Mesendoderm (in vitro differentiated cells): ENCODE results near the gene TLE3.

Source experiments
- DNase-seq: peaks from one replicate; pipeline ENCODE4 v3.0.0; 2013
- H2AK5ac ChIP-seq: 2 replicates; pipeline ENCODE4 v1.6.1; 2013; ENCODE audit warnings: low read length, inconsistent platforms
- H2BK120ac ChIP-seq: 2 replicates; pipeline ENCODE4 v1.6.1; 2013; ENCODE audit warnings: low read depth, mild to moderate bottlenecking, low read length, moderate library complexity, mixed read lengths
- H2BK15ac ChIP-seq: replicated peaks from 2 replicates; pipeline ENCODE4 v1.6.1; 2013; ENCODE audit warnings: low read depth, mild to moderate bottlenecking, moderate library complexity
- H2BK5ac ChIP-seq: 2 replicates; pipeline ENCODE4 v1.6.1; 2013; ENCODE audit warnings: low read length, inconsistent platforms
- H3K18ac ChIP-seq: 2 replicates; pipeline ENCODE4 v1.6.1; 2013; ENCODE audit warnings: mild to moderate bottlenecking, low read length, mixed read lengths
- H3K23ac ChIP-seq: one replicate; pipeline ENCODE4 v1.6.1; 2013; ENCODE audit warnings: low read length
- H3K27ac ChIP-seq: 2 replicates; pipeline ENCODE4 v1.5.1; 2013; ENCODE audit warnings: low read depth, mild to moderate bottlenecking, inconsistent platforms, low read length, moderate library complexity
- H3K27me3 ChIP-seq: 2 replicates; pipeline ENCODE4 v1.6.1; 2013; ENCODE audit warnings: low read length, control low read depth, mild to moderate bottlenecking, inconsistent platforms; ENCODE audit not compliant: insufficient read depth, poor library complexity
- H3K36me3 ChIP-seq: 2 replicates; pipeline ENCODE4 v1.6.1; 2013; ENCODE audit warnings: low read length, inconsistent platforms; ENCODE audit not compliant: control insufficient read depth, insufficient read depth
- H3K4ac ChIP-seq: one replicate; pipeline ENCODE4 v1.6.1; 2013; ENCODE audit warnings: low read depth, mild to moderate bottlenecking, low read length, moderate library complexity
- H3K4me1 ChIP-seq: 2 replicates; pipeline ENCODE4 v1.6.1; 2013; ENCODE audit warnings: low read depth, low read length, inconsistent platforms; ENCODE audit not compliant: control insufficient read depth
- H3K4me2 ChIP-seq: 2 replicates; pipeline ENCODE4 v1.6.1; 2013; ENCODE audit warnings: low read length
- H3K4me3 ChIP-seq: 2 replicates; pipeline ENCODE4 v1.5.1; 2013; ENCODE audit warnings: mild to moderate bottlenecking, low read length
- H3K56ac ChIP-seq: one replicate; pipeline ENCODE4 v1.6.1; 2013; ENCODE audit warnings: low read length
- H3K79me1 ChIP-seq: 2 replicates; pipeline ENCODE4 v1.6.1; 2013; ENCODE audit warnings: low read length, inconsistent platforms
- H3K79me2 ChIP-seq: 2 replicates; pipeline ENCODE4 v1.6.1; 2013; ENCODE audit warnings: mild to moderate bottlenecking, low read length; ENCODE audit not compliant: control insufficient read depth, insufficient read depth
- H3K9ac ChIP-seq: 2 replicates; pipeline ENCODE4 v1.6.1; 2013; ENCODE audit warnings: low read length, inconsistent platforms
- H4K5ac ChIP-seq: one replicate; pipeline ENCODE4 v1.6.1; 2013; ENCODE audit warnings: low read length
- H4K8ac ChIP-seq: one replicate; pipeline ENCODE4 v1.6.1; 2013; ENCODE audit warnings: low read depth, mild to moderate bottlenecking, control low read depth, low read length, moderate library complexity
- WGBS: extraction: QIAGEN DNeasy Blood & Tissue Kit; methylation state at CpG from one replicate; pipeline ENCODE4 v1.1.7; 2013; ENCODE audit warnings: low lambda C conversion rate, missing lambda C conversion rate; ENCODE audit not compliant: insufficient coverage; ENCODE audit errors: extremely low coverage; 5-methylcytosine and 5-hydroxymethylcytosine counted together

The TLE3 gene

DNA sequence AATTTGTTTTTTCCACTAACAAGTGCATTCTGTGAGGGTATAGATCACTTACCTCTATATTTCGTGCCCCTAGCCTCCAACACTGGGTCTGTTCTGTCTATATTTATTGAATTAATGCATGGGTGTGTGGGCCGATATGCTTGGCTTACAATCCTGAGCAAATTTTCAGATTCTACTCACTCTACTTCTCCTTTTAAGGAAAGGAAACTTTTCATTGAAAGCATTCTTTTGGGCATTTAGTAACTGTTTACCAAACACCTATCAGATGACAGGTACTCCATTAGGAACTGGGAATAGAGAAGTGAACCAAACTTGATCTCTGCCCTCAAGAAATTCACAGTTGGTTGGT lies 60.5 kb downstream of the TLE3 start:
- H3K36me3 ChIP-seq, result no peaks in the 10 kb centered on the region
- DNase-seq, result no peak
- H3K79me1 ChIP-seq, result no peaks in the 10 kb centered on the region
- no peak overlapping the region for H2BK15ac ChIP-seq
- no peaks in the 10 kb centered on the region for H3K27me3 ChIP-seq
- H3K18ac ChIP-seq, result no peak overlapping the region
- H3K9ac ChIP-seq, result no peak overlapping the region
- no peak overlapping the region for H4K8ac ChIP-seq
- H2AK5ac ChIP-seq, result no peak overlapping the region
- H3K4ac ChIP-seq, result no peak overlapping the region
- H2BK120ac ChIP-seq, result no peak overlapping the region
- no peak overlapping the region for H4K5ac ChIP-seq
- H3K4me3 ChIP-seq, result no peak overlapping the region
- no peak overlapping the region for H3K27ac ChIP-seq
- no peak overlapping the region for H3K4me2 ChIP-seq
- no CpG with 5 or more reads among the region's 2 CpGs for WGBS
- H3K23ac ChIP-seq, result no peak overlapping the region
- no peak overlapping the region for H2BK5ac ChIP-seq
- H3K4me1 ChIP-seq, result no peaks in the 10 kb centered on the region
- no peaks in the 10 kb centered on the region for H3K79me2 ChIP-seq
- H3K56ac ChIP-seq, result no peak overlapping the region

DNA sequence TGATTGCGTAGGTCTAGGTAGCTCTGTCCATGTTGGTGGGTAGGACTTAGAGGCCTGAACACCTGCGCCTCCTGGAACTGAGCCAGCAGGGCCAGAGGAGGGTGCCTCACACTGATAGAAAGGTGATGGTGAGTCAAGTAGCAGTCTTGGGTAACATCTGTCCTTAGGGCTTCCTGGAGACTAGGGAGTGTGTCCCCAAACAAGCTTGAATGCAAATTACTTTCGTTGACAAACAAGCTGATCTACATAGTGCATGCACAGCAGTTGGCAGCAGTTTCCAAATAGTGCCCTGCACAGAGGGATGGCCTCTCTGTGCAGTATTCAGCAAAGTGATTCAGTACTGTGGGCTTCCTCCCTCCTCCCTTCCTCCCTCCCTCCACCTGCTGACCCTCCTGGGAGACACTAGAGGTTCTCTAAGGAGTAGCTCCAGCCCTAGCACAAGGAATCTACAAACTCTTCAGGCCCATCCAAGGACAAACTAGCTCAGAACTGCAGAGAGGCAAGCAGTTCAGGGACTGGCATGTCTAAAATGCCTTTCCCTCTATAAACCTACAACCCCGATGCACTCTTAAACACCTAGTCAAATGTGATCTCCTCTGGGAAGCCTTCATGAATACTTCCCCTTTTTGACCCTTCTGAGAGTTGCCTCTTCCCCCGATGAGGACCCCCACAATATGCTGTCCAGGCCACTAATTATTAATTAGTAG lies 61.0 kb downstream of the TLE3 start:
- Histone ChIP-seq H3K79me1 (no peaks in the 10 kb centered on the region), H2BK120ac (no peak overlapping the region), H3K36me3 (no peaks in the 10 kb centered on the region), H3K27ac (no peak overlapping the region), H2BK15ac (no peak overlapping the region), H3K23ac (no peak overlapping the region), H3K56ac (no peak overlapping the region), H3K27me3 (no peaks in the 10 kb centered on the region), H3K79me2 (no peaks in the 10 kb centered on the region), H3K4me1 (no peaks in the 10 kb centered on the region), H2BK5ac (no peak overlapping the region), H3K9ac (no peak overlapping the region), H3K4me2 (no peak overlapping the region), H3K4me3 (no peak overlapping the region), H3K18ac (no peak overlapping the region), H4K8ac (no peak overlapping the region), H4K5ac (no peak overlapping the region), H2AK5ac (no peak overlapping the region), H3K4ac (no peak overlapping the region)
- DNase-seq, result no peak
- no CpG with 5 or more reads among the region's 5 CpGs for WGBS

DNA sequence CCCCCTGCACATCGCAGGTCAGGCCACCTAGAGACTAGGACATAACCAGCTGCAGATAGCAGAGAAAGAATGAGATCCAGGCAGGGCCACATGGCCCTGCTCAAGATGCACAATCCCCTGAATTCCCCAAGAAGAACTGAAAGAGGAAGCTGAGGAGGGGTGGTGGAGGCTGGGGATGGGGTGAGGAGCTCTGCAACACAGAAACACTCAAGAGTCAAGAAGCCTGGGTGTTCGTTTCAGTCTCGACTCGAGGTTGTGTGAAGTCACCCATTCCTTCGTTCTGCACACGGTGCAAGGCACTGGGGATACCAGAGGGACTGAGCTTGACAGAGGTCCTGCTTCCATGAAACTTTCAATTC lies 62.0 kb downstream of the TLE3 start:
- no peak overlapping the region for H3K18ac ChIP-seq
- no peak overlapping the region for H2BK120ac ChIP-seq
- H2AK5ac ChIP-seq, result no peak overlapping the region
- H4K8ac ChIP-seq, result no peak overlapping the region
- no peak overlapping the region for H2BK15ac ChIP-seq
- no peaks in the 10 kb centered on the region for H3K36me3 ChIP-seq
- no peak overlapping the region for H3K27ac ChIP-seq
- no peak overlapping the region for H3K4me2 ChIP-seq
- H3K79me1 ChIP-seq, result no peaks in the 10 kb centered on the region
- no peaks in the 10 kb centered on the region for H3K79me2 ChIP-seq
- H3K27me3 ChIP-seq, result no peaks in the 10 kb centered on the region
- no peaks in the 10 kb centered on the region for H3K4me1 ChIP-seq
- H3K9ac ChIP-seq, result no peak overlapping the region
- H2BK5ac ChIP-seq, result no peak overlapping the region
- no CpG with 5 or more reads among the region's 6 CpGs for WGBS
- H3K23ac ChIP-seq, result no peak overlapping the region
- no peak overlapping the region for H3K56ac ChIP-seq
- H3K4me3 ChIP-seq, result no peak overlapping the region
- H4K5ac ChIP-seq, result no peak overlapping the region
- no peak overlapping the region for H3K4ac ChIP-seq
- no peak for DNase-seq

- Histone ChIP-seq H2AK5ac (no peak overlapping the region), H3K18ac (no peak overlapping the region), H3K79me1 (no peaks in the 10 kb centered on the region), H3K23ac (no peak overlapping the region), H3K27me3 (no peaks in the 10 kb centered on the region), H4K8ac (no peak overlapping the region), H3K36me3 (no peaks in the 10 kb centered on the region), H3K4me2 (no peak overlapping the region), H2BK15ac (no peak overlapping the region), H2BK5ac (no peak overlapping the region), H3K79me2 (no peaks in the 10 kb centered on the region), H3K4me1 (no peaks in the 10 kb centered on the region), H3K27ac (no peak overlapping the region), H3K9ac (no peak overlapping the region), H3K56ac (no peak overlapping the region), H3K4me3 (no peak overlapping the region), H2BK120ac (no peak overlapping the region), H3K4ac (no peak overlapping the region), H4K5ac (no peak overlapping the region)
- DNase-seq, result no peak
- no CpG with 5 or more reads among the region's 10 CpGs for WGBS
Observed at GRCh38 chr15:70035051-70035718, 62.5 kb downstream of the TLE3 start.

GRCh38 chr15:70034596-70034995 lies 63.1 kb downstream of the TLE3 start:
- Histone ChIP-seq H3K4ac (no peak overlapping the region), H3K27ac (no peak overlapping the region), H3K23ac (no peak overlapping the region), H3K4me1 (no peaks in the 10 kb centered on the region), H3K27me3 (no peaks in the 10 kb centered on the region), H3K56ac (no peak overlapping the region), H4K8ac (no peak overlapping the region), H2BK5ac (no peak overlapping the region), H2BK15ac (no peak overlapping the region), H2AK5ac (no peak overlapping the region), H3K9ac (no peak overlapping the region), H3K4me2 (no peak overlapping the region), H3K36me3 (no peaks in the 10 kb centered on the region), H3K79me1 (no peaks in the 10 kb centered on the region), H3K79me2 (no peaks in the 10 kb centered on the region), H3K18ac (no peak overlapping the region), H2BK120ac (no peak overlapping the region), H3K4me3 (no peak overlapping the region), H4K5ac (no peak overlapping the region)
- DNase-seq, result no peak
- WGBS, result no CpG with 5 or more reads among the region's 7 CpGs

- H3K79me2 ChIP-seq, result no peaks in the 10 kb centered on the region
- H3K79me1 ChIP-seq, result no peaks in the 10 kb centered on the region
- H4K8ac ChIP-seq, result no peak overlapping the region
- H3K4ac ChIP-seq, result no peak overlapping the region
- H4K5ac ChIP-seq, result no peak overlapping the region
- H3K4me2 ChIP-seq, result no peak overlapping the region
- no peak overlapping the region for H2AK5ac ChIP-seq
- no peak overlapping the region for H3K27ac ChIP-seq
- H3K23ac ChIP-seq, result no peak overlapping the region
- H2BK120ac ChIP-seq, result no peak overlapping the region
- no peak overlapping the region for H3K9ac ChIP-seq
- no peak overlapping the region for H2BK15ac ChIP-seq
- H3K4me1 ChIP-seq, result no peaks in the 10 kb centered on the region
- WGBS, result no CpG with 5 or more reads among the region's 4 CpGs
- DNase-seq, result no peak
- H3K18ac ChIP-seq, result no peak overlapping the region
- H3K36me3 ChIP-seq, result no peaks in the 10 kb centered on the region
- H3K27me3 ChIP-seq, result no peaks in the 10 kb centered on the region
- no peak overlapping the region for H2BK5ac ChIP-seq
- H3K4me3 ChIP-seq, result no peak overlapping the region
- H3K56ac ChIP-seq, result no peak overlapping the region
Observed at GRCh38 chr15:70034141-70034540, 63.6 kb downstream of the TLE3 start.
